ENCODE results near the gene SELENON.
"Not testable (repeated sequence)": the region's sequence is repeated elsewhere in the genome, so short reads cannot be mapped to it uniquely, and the experiment has no call there.

Gene SELENON

GRCh38 chr1:25826571-25826970 is 26.6 kb downstream of the SELENON start:
- no peak for DNase-seq

GRCh38 chr1:25828491-25828890 is 28.5 kb downstream of the SELENON start:
- no peak for DNase-seq

DNA sequence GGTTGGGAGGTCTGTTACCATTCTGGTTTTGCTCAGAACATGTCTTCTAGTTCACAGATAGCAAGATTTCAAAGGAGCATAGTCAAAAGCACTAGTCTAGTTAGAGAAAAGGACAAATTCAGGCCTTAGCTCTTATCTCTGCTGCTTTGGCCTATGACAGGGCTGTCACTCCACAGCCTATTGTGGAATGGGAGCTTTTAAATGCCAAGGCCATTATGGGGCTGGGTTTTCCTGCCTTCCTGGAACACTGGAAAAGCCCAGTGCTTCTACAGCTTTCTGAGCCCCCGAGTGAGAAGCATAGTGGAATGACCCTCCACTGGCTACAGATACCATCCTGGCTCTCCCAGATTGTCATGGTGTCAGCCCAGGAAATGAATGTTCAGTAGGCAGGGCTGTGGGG is 29.1 kb downstream of the SELENON start:
- no peak for DNase-seq

DNA sequence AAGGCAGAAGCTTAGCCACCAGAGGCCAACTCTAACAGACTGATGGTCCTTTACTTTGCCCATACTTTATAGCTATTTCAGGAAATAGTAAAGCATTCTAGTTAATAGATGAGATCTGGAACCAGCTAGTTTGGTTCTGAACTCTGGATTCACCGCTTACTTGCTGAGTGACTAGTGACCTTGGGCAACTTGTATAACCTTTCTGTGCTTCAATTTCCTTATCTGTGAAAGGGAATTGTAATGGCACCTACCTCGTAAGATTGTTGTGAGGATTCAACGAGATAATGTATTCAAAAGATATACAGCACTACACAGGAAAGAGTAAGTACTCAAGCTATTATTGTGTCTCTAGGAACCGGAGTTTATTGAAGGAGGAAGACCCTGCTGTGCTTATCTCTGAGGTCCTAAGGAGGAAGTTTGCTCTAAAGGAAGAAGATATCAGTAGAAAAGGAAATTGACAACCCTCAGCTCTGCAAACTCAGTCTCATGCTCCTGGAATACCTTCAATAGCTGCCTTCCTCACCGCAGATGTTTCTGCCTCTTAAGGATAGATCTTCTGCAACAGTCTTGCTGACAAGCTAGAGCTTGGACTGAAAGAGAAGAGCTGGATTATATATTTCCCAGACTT is 31.7 kb downstream of the SELENON start:
- DNase-seq: no peak

GRCh38 chr1:25832336-25833037 is 32.5 kb downstream of the SELENON start:
- no peak for DNase-seq

GRCh38 chr1:25833158-25833557 is 33.2 kb downstream of the SELENON start:
- DNase-seq: no peak

DNA sequence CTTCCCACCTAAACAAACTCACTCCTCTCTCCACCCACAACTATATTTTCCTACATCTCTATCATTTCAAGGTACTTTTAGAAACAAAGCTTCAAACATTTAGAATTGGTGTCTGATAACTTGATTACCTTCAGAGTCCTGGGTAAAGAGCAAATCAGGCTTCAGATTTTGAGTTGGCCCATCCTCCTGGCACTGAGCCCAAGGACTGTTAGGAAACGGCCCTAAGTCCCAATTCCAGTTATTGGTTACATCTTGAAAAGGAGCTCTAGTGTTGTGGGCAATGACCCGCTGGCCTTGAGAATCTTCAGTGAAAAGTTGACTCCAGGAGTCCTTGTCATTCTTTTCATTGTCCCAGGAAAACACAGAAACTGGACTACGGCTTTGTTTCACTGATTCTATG is 34.9 kb downstream of the SELENON start:
- no peak for DNase-seq

DNA sequence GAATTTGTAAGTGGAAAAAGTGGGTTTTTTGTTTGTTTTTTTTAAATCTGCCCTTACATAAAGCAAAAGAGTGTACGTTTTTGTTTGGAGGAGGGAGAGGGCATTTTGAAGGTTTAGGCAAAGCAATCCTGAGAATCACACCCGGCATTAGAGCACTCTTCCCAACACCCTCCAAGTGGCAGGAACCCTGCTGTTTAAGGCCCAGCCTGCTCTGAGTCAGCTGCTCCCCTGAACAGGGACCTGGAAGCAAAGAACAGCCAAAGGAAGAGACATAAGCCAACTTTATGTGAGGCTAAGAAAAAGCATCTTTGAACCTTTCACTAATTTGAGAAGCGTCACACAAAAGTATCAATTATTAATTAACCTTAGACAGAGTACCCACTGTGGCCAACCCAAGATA is 36.7 kb downstream of the SELENON start:
- DNase-seq: no peak

GRCh38 chr1:25837262-25837875 is 37.4 kb downstream of the SELENON start:
- DNase-seq: no peak

GRCh38 chr1:25839808-25840207 is 39.8 kb downstream of the SELENON start:
- DNase-seq: not testable (repeated sequence)

GRCh38 chr1:25843483-25843882 is 43.5 kb downstream of the SELENON start:
- DNase-seq: no peak

DNA sequence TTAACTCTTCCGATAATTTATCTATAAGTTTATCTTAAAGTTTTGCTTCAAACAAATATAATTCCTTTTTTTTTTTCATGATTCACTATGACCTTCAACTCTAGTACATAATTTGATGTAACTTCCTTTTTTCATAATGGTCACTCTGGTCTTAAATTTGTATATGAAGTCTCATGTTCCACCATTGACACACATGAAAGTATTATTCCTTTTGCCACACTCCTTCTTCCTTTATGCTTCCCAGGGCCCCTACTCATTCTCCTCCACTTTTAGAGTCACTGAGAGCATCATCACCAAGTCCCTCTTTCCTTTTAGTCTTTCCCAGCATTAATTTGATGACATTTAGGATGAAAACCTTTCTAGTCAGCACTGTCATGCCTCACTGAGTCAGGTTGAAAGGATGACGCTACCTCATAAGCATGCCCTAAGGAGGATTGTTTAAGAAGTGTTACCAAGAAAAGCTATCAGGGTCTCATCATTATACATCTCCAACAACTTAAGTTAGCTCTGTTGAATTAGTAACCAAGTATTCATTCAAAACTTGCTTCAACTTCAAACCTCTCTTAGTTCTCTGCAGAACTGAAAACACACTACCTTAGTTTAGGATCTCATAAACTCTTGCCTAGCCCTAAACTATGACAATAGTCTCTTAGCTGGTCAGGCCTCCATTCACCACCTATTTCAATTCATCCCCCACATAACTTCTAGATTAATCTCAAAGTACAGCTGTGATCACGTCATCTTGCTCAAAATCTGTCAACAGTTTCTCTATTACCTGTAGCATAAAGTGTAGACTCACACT is 44.7 kb downstream of the SELENON start:
- DNase-seq: no peak

DNA sequence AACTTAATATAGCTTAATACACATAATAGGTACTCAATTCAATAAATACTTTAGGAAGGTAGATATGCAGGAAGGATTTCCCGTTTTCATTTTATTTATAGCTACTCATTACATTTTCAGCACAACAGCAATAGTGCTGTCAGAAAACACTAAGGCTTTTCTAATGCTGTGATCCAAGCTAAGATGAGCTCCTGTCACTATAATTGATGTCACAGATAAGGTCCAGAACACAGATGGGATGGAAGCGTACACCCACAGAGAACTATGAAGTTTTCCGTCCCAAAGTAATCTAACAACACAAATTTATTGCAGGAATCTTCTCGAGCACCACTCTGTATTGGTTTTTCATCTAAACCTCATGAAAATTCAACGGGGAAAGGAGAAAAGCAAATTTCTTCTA is 45.7 kb downstream of the SELENON start:
- no peak for DNase-seq

DNA sequence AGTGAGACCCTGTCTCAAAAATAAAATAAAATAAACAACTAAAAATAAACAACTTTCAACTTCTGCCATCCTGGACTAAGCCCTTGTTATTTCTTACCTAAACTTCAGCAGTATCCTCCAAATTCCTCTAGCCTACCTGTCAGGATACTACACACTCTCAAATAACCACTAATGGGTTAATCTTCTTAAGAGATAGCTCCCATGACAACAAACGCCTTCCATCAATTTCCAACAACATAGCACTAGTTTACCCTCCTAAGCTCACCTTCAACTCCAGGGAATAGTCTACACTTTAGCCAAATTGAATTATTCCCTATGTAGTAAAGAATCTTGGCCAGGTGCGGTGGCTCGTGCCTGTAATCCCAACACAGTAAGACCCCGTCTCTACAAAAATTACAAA is 47.9 kb downstream of the SELENON start:
- no peak for DNase-seq

GRCh38 chr1:25848531-25848930 is 48.5 kb downstream of the SELENON start:
- no peak for DNase-seq

DNA sequence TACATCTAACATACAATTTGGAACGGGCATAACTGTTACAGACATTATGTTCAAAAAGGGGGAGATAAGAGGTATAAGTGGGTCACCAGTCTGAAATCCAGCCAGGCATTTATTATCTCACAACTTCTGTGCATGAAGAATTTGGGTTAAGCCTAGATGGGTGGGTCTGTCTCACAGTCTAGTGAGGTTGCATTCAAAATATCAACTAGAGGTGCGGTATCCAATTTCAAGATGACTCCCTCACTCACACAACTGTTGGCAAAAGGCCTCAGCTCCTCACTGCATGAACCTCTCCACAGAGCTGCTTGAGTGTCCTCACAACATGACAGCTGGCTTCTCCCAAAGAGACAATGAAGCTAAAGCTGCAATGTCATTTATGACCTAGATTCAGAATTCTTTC is 54.6 kb downstream of the SELENON start:
- DNase-seq: no peak

- no peak for DNase-seq
Measured at GRCh38 chr1:25856856-25857255, 56.9 kb downstream of the SELENON start.

GRCh38 chr1:25858494-25858893 is 58.5 kb downstream of the SELENON start:
- DNase-seq: no peak

DNA sequence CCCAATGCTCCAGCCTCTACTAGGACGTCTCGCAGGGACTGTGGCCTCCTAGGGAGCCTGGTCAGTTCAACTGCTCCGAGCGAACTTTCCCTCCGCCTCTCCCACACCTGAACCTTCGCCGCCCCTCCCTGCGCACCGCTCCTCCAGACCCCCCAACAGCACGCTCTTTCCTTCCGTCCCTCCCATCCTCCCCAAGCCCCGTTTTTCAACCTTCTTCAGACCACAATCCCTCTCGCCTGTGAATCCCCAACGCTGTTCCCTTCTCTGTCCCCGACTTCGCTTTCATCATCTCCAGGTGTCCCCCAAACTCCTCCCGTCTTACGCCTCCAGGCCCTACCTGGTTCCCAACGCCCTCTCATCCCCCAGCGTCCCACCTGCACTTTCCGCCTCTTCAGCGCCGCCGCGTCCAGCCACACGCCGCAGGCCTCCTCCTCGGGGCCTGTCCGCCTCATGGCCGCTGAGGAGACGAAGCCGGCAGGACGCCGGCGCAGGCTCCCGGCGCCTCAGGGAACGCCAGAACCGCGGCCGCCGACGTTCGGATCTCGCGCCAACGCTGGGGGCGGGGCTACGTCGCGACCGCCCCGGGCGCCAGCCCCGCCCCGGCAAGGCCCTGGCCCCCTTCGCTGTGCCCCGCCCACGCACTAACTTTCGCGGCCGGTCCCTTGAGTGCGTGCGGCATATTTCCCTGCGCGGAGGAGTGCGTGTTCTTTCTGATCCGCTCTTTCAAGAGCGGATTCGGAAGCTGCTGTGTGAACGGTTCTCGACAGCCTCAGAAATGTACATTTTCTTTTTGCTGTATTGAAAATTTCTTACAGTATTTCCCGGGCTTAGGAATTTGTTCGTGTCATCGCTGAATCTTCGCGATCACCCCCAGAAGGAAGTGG is 59.2 kb downstream of the SELENON start, which contains the start of gene AUNIP:
TSS of gene AUNIP (minus strand) at position 552 of the 884 bp plus-strand sequence. CDS start at position 452, 100 bp downstream.
- peak in 45 of 51 donors; percentile 15 to 75 (median 53) for DNase-seq

- peak in 1 of 51 donors; percentile 14 for DNase-seq
Measured at GRCh38 chr1:25861316-25862286, 61.6 kb downstream of the SELENON start.

All from hypothalamus (tissue), 51 donors.